ENCODE measurements around the gene CPD. TPM values are rescaled to one million over a fixed set of nuclear protein-coding genes. Genes with fewer than 3 reads are reported as not detected.

The CPD gene
- total and polyA plus RNA-seq, 9 of the 15 experiments (the other 6 are each of a cell fraction or from before 2014, with no cell fraction given) = 4.5 to 24.4 (median 20.4) TPM

DNA sequence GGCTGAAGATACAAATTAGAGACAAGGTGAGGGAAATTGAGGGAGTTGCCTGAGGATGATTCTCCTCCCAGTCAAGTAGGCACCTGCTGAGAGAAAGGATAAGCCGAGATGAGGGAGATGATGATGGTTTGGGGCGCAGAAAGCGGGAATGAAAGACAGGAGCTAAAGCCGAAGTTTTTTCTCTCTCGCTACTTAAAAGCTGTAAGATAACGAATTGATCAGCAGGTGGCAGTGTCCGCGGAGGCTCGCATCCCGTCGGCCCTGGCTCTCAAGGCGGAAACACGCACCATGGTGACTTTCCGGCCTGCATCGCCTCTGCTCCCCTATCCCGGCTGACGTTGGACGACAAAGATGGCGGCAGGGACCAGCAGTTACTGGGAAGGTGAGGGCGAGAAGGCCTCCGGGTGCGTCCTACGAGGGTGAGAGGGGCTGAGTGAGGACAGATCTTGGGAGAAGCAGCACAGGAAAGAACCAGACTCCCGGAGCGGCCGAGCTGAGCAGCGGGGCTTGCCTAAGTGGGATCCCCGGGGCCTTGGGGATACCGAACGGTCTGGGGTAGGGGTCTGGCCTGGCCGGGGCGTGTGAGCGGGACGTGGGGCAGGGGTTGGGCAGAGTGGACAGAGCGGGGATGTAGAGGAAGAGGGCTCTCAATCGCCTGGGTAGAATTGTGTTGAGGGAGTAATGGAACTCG, 98.5 kb downstream of the CPD start, which contains the start of gene GOSR1 (continued):
- TF ChIP-seq, protein P1, sequence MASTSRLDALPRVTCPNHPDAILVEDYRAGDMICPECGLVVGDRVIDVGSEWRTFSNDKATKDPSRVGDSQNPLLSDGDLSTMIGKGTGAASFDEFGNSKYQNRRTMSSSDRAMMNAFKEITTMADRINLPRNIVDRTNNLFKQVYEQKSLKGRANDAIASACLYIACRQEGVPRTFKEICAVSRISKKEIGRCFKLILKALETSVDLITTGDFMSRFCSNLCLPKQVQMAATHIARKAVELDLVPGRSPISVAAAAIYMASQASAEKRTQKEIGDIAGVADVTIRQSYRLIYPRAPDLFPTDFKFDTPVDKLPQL (IDR thresholded peaks at IDR 0.05; ENCODE audit: extremely low read depth, insufficient read length) = peak; percentile 74
- 0 out of 2 replicates have a peak, but pooled peaks have one; percentile 66 for TF ChIP-seq SRSF3 (IDR thresholded peaks at IDR 0.05; ENCODE audit: insufficient read depth, low read length)
- TF ChIP-seq TBP (optimal IDR thresholded peaks at IDR 0.05; ENCODE audit: low read depth, low read length) = peak; percentile 95
- TF ChIP-seq TCFL5 (CRISPR knock-in tag; conservative IDR thresholded peaks at IDR 0.05) = no peak
- no peak for TF ChIP-seq ZNF224 (CRISPR knock-in tag; IDR thresholded peaks at IDR 0.05)
- TF ChIP-seq SMAD1 (IDR thresholded peaks at IDR 0.05; ENCODE audit: low read depth, low read length, partially characterized antibody) = peak; percentile 75
- TF ChIP-seq, protein P2, sequence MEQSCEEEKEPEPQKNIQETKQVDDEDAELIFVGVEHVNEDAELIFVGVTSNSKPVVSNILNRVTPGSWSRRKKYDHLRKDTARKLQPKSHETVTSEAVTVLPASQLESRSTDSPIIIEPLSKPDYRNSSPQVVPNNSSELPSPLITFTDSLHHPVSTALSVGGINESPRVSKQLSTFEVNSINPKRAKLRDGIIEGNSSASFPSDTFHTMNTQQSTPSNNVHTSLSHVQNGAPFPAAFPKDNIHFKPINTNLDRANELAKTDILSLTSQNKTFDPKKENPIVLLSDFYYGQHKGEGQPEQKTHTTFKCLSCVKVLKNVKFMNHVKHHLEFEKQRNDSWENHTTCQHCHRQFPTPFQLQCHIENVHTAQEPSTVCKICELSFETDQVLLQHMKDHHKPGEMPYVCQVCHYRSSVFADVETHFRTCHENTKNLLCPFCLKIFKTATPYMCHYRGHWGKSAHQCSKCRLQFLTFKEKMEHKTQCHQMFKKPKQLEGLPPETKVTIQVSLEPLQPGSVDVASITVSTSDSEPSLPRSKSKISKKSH (CRISPR knock-in tag; IDR thresholded peaks at IDR 0.05) = no peak
- TF ChIP-seq, protein P3, sequence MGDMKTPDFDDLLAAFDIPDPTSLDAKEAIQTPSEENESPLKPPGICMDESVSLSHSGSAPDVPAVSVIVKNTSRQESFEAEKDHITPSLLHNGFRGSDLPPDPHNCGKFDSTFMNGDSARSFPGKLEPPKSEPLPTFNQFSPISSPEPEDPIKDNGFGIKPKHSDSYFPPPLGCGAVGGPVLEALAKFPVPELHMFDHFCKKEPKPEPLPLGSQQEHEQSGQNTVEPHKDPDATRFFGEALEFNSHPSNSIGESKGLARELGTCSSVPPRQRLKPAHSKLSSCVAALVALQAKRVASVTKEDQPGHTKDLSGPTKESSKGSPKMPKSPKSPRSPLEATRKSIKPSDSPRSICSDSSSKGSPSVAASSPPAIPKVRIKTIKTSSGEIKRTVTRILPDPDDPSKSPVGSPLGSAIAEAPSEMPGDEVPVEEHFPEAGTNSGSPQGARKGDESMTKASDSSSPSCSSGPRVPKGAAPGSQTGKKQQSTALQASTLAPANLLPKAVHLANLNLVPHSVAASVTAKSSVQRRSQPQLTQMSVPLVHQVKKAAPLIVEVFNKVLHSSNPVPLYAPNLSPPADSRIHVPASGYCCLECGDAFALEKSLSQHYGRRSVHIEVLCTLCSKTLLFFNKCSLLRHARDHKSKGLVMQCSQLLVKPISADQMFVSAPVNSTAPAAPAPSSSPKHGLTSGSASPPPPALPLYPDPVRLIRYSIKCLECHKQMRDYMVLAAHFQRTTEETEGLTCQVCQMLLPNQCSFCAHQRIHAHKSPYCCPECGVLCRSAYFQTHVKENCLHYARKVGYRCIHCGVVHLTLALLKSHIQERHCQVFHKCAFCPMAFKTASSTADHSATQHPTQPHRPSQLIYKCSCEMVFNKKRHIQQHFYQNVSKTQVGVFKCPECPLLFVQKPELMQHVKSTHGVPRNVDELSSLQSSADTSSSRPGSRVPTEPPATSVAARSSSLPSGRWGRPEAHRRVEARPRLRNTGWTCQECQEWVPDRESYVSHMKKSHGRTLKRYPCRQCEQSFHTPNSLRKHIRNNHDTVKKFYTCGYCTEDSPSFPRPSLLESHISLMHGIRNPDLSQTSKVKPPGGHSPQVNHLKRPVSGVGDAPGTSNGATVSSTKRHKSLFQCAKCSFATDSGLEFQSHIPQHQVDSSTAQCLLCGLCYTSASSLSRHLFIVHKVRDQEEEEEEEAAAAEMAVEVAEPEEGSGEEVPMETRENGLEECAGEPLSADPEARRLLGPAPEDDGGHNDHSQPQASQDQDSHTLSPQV (IDR thresholded peaks at IDR 0.05) = no peak
- no peak for TF ChIP-seq NUFIP1 (IDR thresholded peaks at IDR 0.05; ENCODE audit: partially characterized antibody)
- TF ChIP-seq MAZ (CRISPR knock-in tag; conservative IDR thresholded peaks at IDR 0.05 in 1 of 2, IDR thresholded peaks at IDR 0.05 in 1 of 2) = peak; percentile 49 to 71; a peak in 3 of 4 replicates
- no peak for TF ChIP-seq U2AF1 (optimal IDR thresholded peaks at IDR 0.05; ENCODE audit: low read depth, low read length)
- no peak for TF ChIP-seq ZNF253 (CRISPR knock-in tag; conservative IDR thresholded peaks at IDR 0.05)
- peak; percentile 40; the same call in 1 of the 2 replicates for TF ChIP-seq MAX (CRISPR knock-in tag; IDR thresholded peaks at IDR 0.05)
- no peak for TF ChIP-seq ADNP (tag; IDR thresholded peaks at IDR 0.05)
- TF ChIP-seq ERF (CRISPR knock-in tag; IDR thresholded peaks at IDR 0.05) = no peak
- no peak for TF ChIP-seq ZNF561 (CRISPR knock-in tag; conservative IDR thresholded peaks at IDR 0.05)
- TF ChIP-seq ZEB2 (IDR thresholded peaks at IDR 0.05) = peak; percentile 61; the same call in 1 of the 2 replicates
- TF ChIP-seq ZNF146 (CRISPR knock-in tag; IDR thresholded peaks at IDR 0.05; ENCODE audit: unreplicated experiment) = no peak
- TF ChIP-seq, protein P4, sequence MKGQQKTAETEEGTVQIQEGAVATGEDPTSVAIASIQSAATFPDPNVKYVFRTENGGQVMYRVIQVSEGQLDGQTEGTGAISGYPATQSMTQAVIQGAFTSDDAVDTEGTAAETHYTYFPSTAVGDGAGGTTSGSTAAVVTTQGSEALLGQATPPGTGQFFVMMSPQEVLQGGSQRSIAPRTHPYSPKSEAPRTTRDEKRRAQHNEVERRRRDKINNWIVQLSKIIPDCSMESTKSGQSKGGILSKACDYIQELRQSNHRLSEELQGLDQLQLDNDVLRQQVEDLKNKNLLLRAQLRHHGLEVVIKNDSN (CRISPR knock-in tag; IDR thresholded peaks at IDR 0.05) = no peak
- no peak for TF ChIP-seq KLF1 (tag; IDR thresholded peaks at IDR 0.05)
- no peak for TF ChIP-seq ZNF124 (CRISPR knock-in tag; IDR thresholded peaks at IDR 0.05)
- TF ChIP-seq CTBP1 (IDR thresholded peaks at IDR 0.05; ENCODE audit: borderline replicate concordance) = peak; percentile 90; the same call in 1 of the 2 replicates
